H1 (cell line): ENCODE results near the gene GNB1L. TPM values are rescaled to one million over a fixed set of nuclear protein-coding genes. Genes with fewer than 3 reads are reported as not detected.

ENCODE experiments used
- CTCF ChIA-PET: fragments of 300-600 bp; sonication (Branson Sonifier 250); formaldehyde crosslinking; loops from one replicate; lab custom pipeline; 2021; ENCODE audit not compliant: partially characterized antibody; lab: Charles Lee
- POLR2A ChIA-PET: fragments of 300-600 bp; sonication (Branson Sonifier 250); formaldehyde crosslinking; loops from one replicate; lab custom pipeline; 2021; ENCODE audit warnings: inconsistent platforms; ENCODE audit not compliant: partially characterized antibody; lab: Charles Lee
- DNase-seq, 2 experiments: peaks; one replicate each; pipeline versions ENCODE4 v3.0.0 to v3.0.0-alpha.2; 2010 to 2022; ENCODE audit warnings: low spot score in 2 of 2, low read depth in 1 of 2, mixed read lengths in 1 of 2
- FAIRE-seq: peaks from 2 replicates; lab custom pipeline; 2011; peaks lifted over from hg19 to GRCh38; lab: Jason Lieb, UNC
- H2AFZ ChIP-seq: 2 replicates; pipeline ENCODE4 v1.8.1; 2012; ENCODE audit warnings: low read length, inconsistent platforms
- H2AK5ac ChIP-seq: 2 replicates; pipeline ENCODE4 v1.6.1; 2013; ENCODE audit warnings: low read depth, low read length
- H2BK120ac ChIP-seq: replicated peaks from 2 replicates; pipeline ENCODE3; 2013; ENCODE audit warnings: low read depth, low read length, inconsistent platforms
- H2BK12ac ChIP-seq: 2 replicates; pipeline ENCODE4 v1.6.1; 2013; ENCODE audit warnings: low read depth, low read length
- H2BK15ac ChIP-seq: 2 replicates; pipeline ENCODE4 v1.6.1; 2013; ENCODE audit warnings: low read length
- H2BK20ac ChIP-seq: 2 replicates; pipeline ENCODE4 v1.6.1; 2013; ENCODE audit warnings: low read length
- H2BK5ac ChIP-seq: 2 replicates; pipeline ENCODE4 v1.6.1; 2013; ENCODE audit warnings: low read depth, low read length
- H3K14ac ChIP-seq: 2 replicates; pipeline ENCODE4 v1.6.1; 2013; ENCODE audit warnings: inconsistent platforms; ENCODE audit not compliant: insufficient read length
- H3K18ac ChIP-seq: 2 replicates; pipeline ENCODE4 v1.6.1; 2013; ENCODE audit warnings: low read length; ENCODE audit errors: extremely low read depth
- H3K23ac ChIP-seq: 2 replicates; pipeline ENCODE4 v1.6.1; 2013; ENCODE audit warnings: inconsistent platforms; ENCODE audit not compliant: insufficient read length
- H3K23me2 ChIP-seq: 2 replicates; pipeline ENCODE4 v1.6.1; 2013; ENCODE audit warnings: low read depth, low read length
- H3K27ac ChIP-seq: 2 replicates; pipeline ENCODE4 v1.6.1; 2011; ENCODE audit warnings: low read depth, low read length, inconsistent platforms
- H3K27me3 ChIP-seq, 4 experiments: replicated peaks in 1 of 4; 1 replicate in 1 of 4; 2 replicates in 3 of 4; pipeline versions ENCODE4 v1.6.1 to v1.8.1; 2011 to 2013; ENCODE audit warnings: low read length in 3 of 4, mild to moderate bottlenecking in 3 of 4, inconsistent platforms in 2 of 4, mixed read lengths in 2 of 4, moderate library complexity in 1 of 4; ENCODE audit not compliant: control insufficient read depth in 3 of 4, insufficient read depth in 3 of 4; ENCODE audit errors: extremely low read depth in 1 of 4
- H3K36me3 ChIP-seq, 4 experiments: 2 replicates each; pipeline versions ENCODE4 v1.6.1 to v1.8.1; 2011 to 2013; ENCODE audit warnings: mild to moderate bottlenecking in 4 of 4, low read length in 3 of 4, moderate library complexity in 2 of 4, control low read depth in 1 of 4, inconsistent platforms in 1 of 4; ENCODE audit not compliant: insufficient read depth in 4 of 4, control insufficient read depth in 2 of 4
- H3K4ac ChIP-seq: replicated peaks from 2 replicates; pipeline ENCODE3; 2013; ENCODE audit warnings: low read length, low read depth, mixed read lengths, inconsistent platforms; ENCODE audit not compliant: insufficient read length
- H3K4me1 ChIP-seq, 4 experiments: replicated peaks in 1 of 4; 1 replicate in 1 of 4; 2 replicates in 3 of 4; pipeline versions ENCODE4 v1.6.1 to v1.8.1; 2011 to 2013; ENCODE audit warnings: low read length in 3 of 4, inconsistent platforms in 2 of 4, mixed read lengths in 1 of 4; ENCODE audit not compliant: insufficient read depth in 4 of 4, control insufficient read depth in 3 of 4
- H3K4me2 ChIP-seq, 2 experiments: 2 replicates each; pipeline versions ENCODE4 v1.6.1 to v1.8.1; 2011 to 2013; ENCODE audit warnings: low read depth in 2 of 2, low read length in 2 of 2, control low read depth in 1 of 2, inconsistent platforms in 1 of 2, mild to moderate bottlenecking in 1 of 2; ENCODE audit not compliant: insufficient read depth in 1 of 2
- H3K4me3 ChIP-seq, 4 experiments: fragments of 200-600, 300-600 bp in 1 of 4; sonication (generic), shearing (Covaris generic), sonication (Bioruptor Twin) in 1 of 4; 2 replicates each; pipeline versions ENCODE4 v1.5.1 to v1.8.1; 2011 to 2016; ENCODE audit warnings: low read length in 4 of 4, low read depth in 3 of 4, control low read depth in 2 of 4, inconsistent platforms in 2 of 4, mild to moderate bottlenecking in 2 of 4, mixed read lengths in 1 of 4, moderate library complexity in 1 of 4; ENCODE audit not compliant: insufficient read depth in 2 of 4; ENCODE audit errors: extremely low read depth in 1 of 4
- H3K56ac ChIP-seq: replicated peaks from 2 replicates; pipeline ENCODE3; 2013; ENCODE audit warnings: low read depth, mild to moderate bottlenecking, mixed read lengths, low read length, inconsistent platforms; ENCODE audit not compliant: insufficient read length
- H3K79me1 ChIP-seq: 2 replicates; pipeline ENCODE4 v1.6.1; 2013; ENCODE audit warnings: low read depth, low read length, control low read depth
- H3K79me2 ChIP-seq, 2 experiments: 2 replicates each; pipeline versions ENCODE4 v1.6.1 to v1.8.1; 2012 to 2013; ENCODE audit warnings: low read length in 2 of 2, mild to moderate bottlenecking in 2 of 2, inconsistent platforms in 1 of 2; ENCODE audit not compliant: insufficient read depth in 2 of 2, control insufficient read depth in 1 of 2
- H3K9ac ChIP-seq, 4 experiments: replicated peaks in 1 of 4; 1 replicate in 1 of 4; 2 replicates in 3 of 4; pipeline versions ENCODE4 v1.6.1 to v1.8.1; 2011 to 2013; ENCODE audit warnings: low read depth in 3 of 4, low read length in 3 of 4, control low read depth in 2 of 4, mild to moderate bottlenecking in 2 of 4, moderate library complexity in 2 of 4, inconsistent platforms in 1 of 4; ENCODE audit errors: extremely low read depth in 1 of 4
- H3K9me3 ChIP-seq, 2 experiments: 2 replicates each; pipeline versions ENCODE4 v1.6.1 to v1.8.1; 2012 to 2013; ENCODE audit warnings: mild to moderate bottlenecking in 2 of 2, moderate library complexity in 2 of 2, control low read depth in 1 of 2, inconsistent platforms in 1 of 2, low read depth in 1 of 2, low read length in 1 of 2, mixed read lengths in 1 of 2; ENCODE audit not compliant: insufficient read depth in 2 of 2
- H4K20me1 ChIP-seq, 2 experiments: replicated peaks in 1 of 2; 2 replicates each; pipeline versions ENCODE3 to v1.8.1; 2011 to 2013; ENCODE audit warnings: inconsistent platforms in 2 of 2, low read length in 2 of 2, mild to moderate bottlenecking in 1 of 2; ENCODE audit not compliant: insufficient read depth in 2 of 2, control insufficient read depth in 1 of 2
- H4K5ac ChIP-seq: 2 replicates; pipeline ENCODE4 v1.6.1; 2013; ENCODE audit warnings: low read length, low read depth, mixed read lengths, inconsistent platforms; ENCODE audit not compliant: insufficient read length
- H4K8ac ChIP-seq: 2 replicates; pipeline ENCODE4 v1.8.0; 2013; ENCODE audit warnings: mild to moderate bottlenecking, moderate library complexity, low read length, inconsistent platforms; ENCODE audit not compliant: insufficient read depth; ENCODE audit errors: extremely low read depth
- H4K91ac ChIP-seq: replicated peaks from 2 replicates; pipeline ENCODE3; 2013; ENCODE audit warnings: low read length, mixed read lengths, inconsistent platforms; ENCODE audit not compliant: insufficient read length
- BACH1 ChIP-seq: IDR thresholded peaks from 2 replicates; pipeline ENCODE4 v1.6.1; 2012; ENCODE audit warnings: low read length, improper control_type of control experiment
- CTCF ChIP-seq, 3 experiments: IDR thresholded peaks; 1 replicate in 2 of 3; 2 replicates in 1 of 3; pipeline versions ENCODE4 v1.5.1 to v1.6.1; 2011; ENCODE audit warnings: low read length in 3 of 3, mild to moderate bottlenecking in 3 of 3, inconsistent platforms in 2 of 3, low read depth in 1 of 3, moderate library complexity in 1 of 3; ENCODE audit not compliant: insufficient read depth in 1 of 3; ENCODE audit errors: control extremely low read depth in 1 of 3
- EP300 ChIP-seq, 2 experiments: IDR thresholded peaks; 1 replicate in 1 of 2; 2 replicates in 1 of 2; pipeline ENCODE4 v1.6.1; 2011 to 2012; ENCODE audit warnings: low read depth in 2 of 2, low read length in 2 of 2, mild to moderate bottlenecking in 2 of 2, borderline replicate concordance in 1 of 2, inconsistent platforms in 1 of 2, moderate library complexity in 1 of 2
- EZH2 ChIP-seq: fragments of 200-600 bp; sonication (generic); IDR thresholded peaks from 2 replicates; pipeline ENCODE4 v1.7.1; 2012; ENCODE audit warnings: low read depth, mild to moderate bottlenecking, moderate library complexity, low read length, inconsistent platforms; ENCODE audit not compliant: severe bottlenecking
- POLR2A ChIP-seq, 2 experiments: IDR thresholded peaks; 1 replicate in 1 of 2; 2 replicates in 1 of 2; pipeline ENCODE4 v1.6.1; 2011; ENCODE audit warnings: low read depth in 2 of 2, low read length in 2 of 2, mild to moderate bottlenecking in 2 of 2; ENCODE audit errors: control extremely low read depth in 1 of 2
- TAF7 ChIP-seq: optimal IDR thresholded peaks from 2 replicates; pipeline ENCODE3; 2011; ENCODE audit warnings: low read depth, mild to moderate bottlenecking, inconsistent platforms, low read length, moderate library complexity, borderline replicate concordance
- ZNF274 ChIP-seq: IDR thresholded peaks from 2 replicates; pipeline ENCODE4 v1.7.0; 2012; ENCODE audit warnings: low read length, borderline replicate concordance; ENCODE audit errors: extremely low read depth
- WGBS, 2 experiments: shearing (Covaris generic) in 1 of 2; methylation state at CpG; one replicate each; pipeline versions ENCODE4 v1.1.6 to v1.1.7; 2013 to 2015; ENCODE audit warnings: low lambda C conversion rate in 2 of 2, mixed read lengths in 2 of 2, inconsistent platforms in 1 of 2, low coverage in 1 of 2, missing lambda C conversion rate in 1 of 2; ENCODE audit not compliant: insufficient replicate concordance in 2 of 2, insufficient coverage in 1 of 2, insufficient read length in 1 of 2; ENCODE audit errors: extremely low coverage in 1 of 2, missing lambda C conversion rate in 1 of 2; 5-methylcytosine and 5-hydroxymethylcytosine counted together
- polyA plus RNA-seq, 7 experiments: library from polyadenylated mRNA; depleted of rRNA in 3 of 7; stranded (reverse) in 5 of 7; unstranded in 2 of 7; fragments of >200 nt in 5 of 7; fragments of 200-250 nt in 2 of 7; gene quantifications; 1 replicate in 5 of 7; 2 replicates in 1 of 7; 4 replicates in 1 of 7; pipeline versions ENCODE4 v1.2.1 to v1.2.3, GENCODE V29; 2011 to 2013; ENCODE audit warnings: missing spikeins in 2 of 7, mixed read lengths in 2 of 7
- total RNA-seq: library from RNA; stranded (reverse); fragmentation: NEBNext Ultra II Directional; extraction: Animal tissue kit (Norgen Biotek cat#: 25700); gene quantifications from 2 replicates; pipeline ENCODE4 v1.2.1, GENCODE V29; 2021

Gene GNB1L
- total and polyA plus RNA-seq, 2 of the 8 experiments (the other 6 are each of a cell fraction or from before 2014, with no cell fraction given), result 14.0 to 15.6 TPM

- no peak overlapping the region for H3K14ac ChIP-seq
- H2BK5ac ChIP-seq, result no peak overlapping the region
- no peak overlapping the region for H2BK120ac ChIP-seq
- ChIA-PET POLR2A (interaction anchor here (0.8 to 2.1 kb wide), 5 partner anchors 8 to 18 kb away, joined by 3 to 7 read pairs (median 5); no protein-coding TSS in a partner anchor), CTCF (interaction anchor here (0.5 to 3.3 kb wide), 17 partner anchors 9 to 131 kb away, joined by 3 to 14 read pairs (median 3); no protein-coding TSS in a partner anchor)
- H3K56ac ChIP-seq, result no peak overlapping the region
- no peak overlapping the region; the same call in 1 of the 2 replicates for H4K8ac ChIP-seq
- H3K27me3 ChIP-seq, result no peaks in the 10 kb centered on the region
- H3K4me1 ChIP-seq, result no peaks in the 10 kb centered on the region
- no peaks in the 10 kb centered on the region for H3K79me2 ChIP-seq
- H3K79me1 ChIP-seq, result no peaks in the 10 kb centered on the region
- H4K91ac ChIP-seq, result no peak overlapping the region
- H4K20me1 ChIP-seq, result no peaks in the 10 kb centered on the region
- no peaks in the 10 kb centered on the region for H3K23me2 ChIP-seq
- H3K36me3 ChIP-seq, result no peaks in the 10 kb centered on the region
- DNase-seq, result peak in 1 of 2 experiments; percentile 39
- 93% methylated on average over 7 of the region's 7 CpGs; no CpG with 5 or more reads in 1 of the 2 experiments for WGBS, 2 experiments
- H3K4ac ChIP-seq, result no peak overlapping the region
- H3K9ac ChIP-seq, result 0 out of 7 replicates have a peak overlapping the region, but pooled peaks of 1 of the 4 experiments have one; percentile 1
- H3K4me3 ChIP-seq, result no peak overlapping the region
- H3K27ac ChIP-seq, result no peak overlapping the region
- no peak overlapping the region for H2AFZ ChIP-seq
- H3K9me3 ChIP-seq, result no peaks in the 10 kb centered on the region
- no peak overlapping the region for H3K4me2 ChIP-seq
- H2AK5ac ChIP-seq, result no peak overlapping the region
- no peak for FAIRE-seq
- H2BK12ac ChIP-seq, result no peak overlapping the region
- H3K23ac ChIP-seq, result no peak overlapping the region
- H4K5ac ChIP-seq, result no peak overlapping the region
- no peak overlapping the region for H2BK15ac ChIP-seq
- H3K18ac ChIP-seq, result no peak overlapping the region
- no peak overlapping the region for H2BK20ac ChIP-seq
- no peak for TF ChIP-seq TAF7
- no peak for TF ChIP-seq BACH1
- TF ChIP-seq CTCF (IDR thresholded peaks at IDR 0.05; ENCODE audit: control extremely low read depth in 1 of 3, insufficient read depth in 1 of 3, low read depth in 1 of 3, low read length in 3 of 3), result no peak
- no peak for TF ChIP-seq EZH2
- no peak for TF ChIP-seq EP300 (IDR thresholded peaks at IDR 0.05; ENCODE audit: borderline replicate concordance in 1 of 2, low read depth in 2 of 2, low read length in 2 of 2)
- no peak for TF ChIP-seq POLR2A (IDR thresholded peaks at IDR 0.05; ENCODE audit: control extremely low read depth in 1 of 2, low read depth in 2 of 2, low read length in 2 of 2)
- TF ChIP-seq ZNF274, result no peak
Measured at GRCh38 chr22:19832476-19833108, 22.1 kb downstream of the GNB1L start.
